Measurements from ENCODE around the gene POPDC3. TPM values are rescaled to one million over a fixed set of nuclear protein-coding genes. Genes with fewer than 3 reads are reported as not detected.

The POPDC3 gene
- total RNA-seq, 2 experiments from 2014 or later = not detected

GRCh38 chr6:105167914-105168313 is 11.9 kb downstream of the POPDC3 start:
- DNase-seq = no peak
- intact Hi-C loops (cut with micrococcal nuclease) = no loop called here
- no peaks in the 10 kb centered on the region for H3K36me3 Mint-ChIP-seq
- no peaks in the 10 kb centered on the region for H3K4me1 Mint-ChIP-seq (ENCODE audit: low read depth)
- peaks cover 21% of the 10 kb centered on the region for H3K27me3 Mint-ChIP-seq
- H3K9me3 Mint-ChIP-seq = no peaks in the 10 kb centered on the region
- ChIA-PET CTCF (no interaction called here), POLR2A (no interaction called here)
- no peak overlapping the region for H3K27ac Mint-ChIP-seq
- H3K4me3 Mint-ChIP-seq = no peak overlapping the region

GRCh38 chr6:105164418-105164817 is 15.4 kb downstream of the POPDC3 start:
- CTCF ChIA-PET = no interaction called here

GRCh38 chr6:105163183-105163582 is 16.6 kb downstream of the POPDC3 start:
- H3K36me3 Mint-ChIP-seq = no peaks in the 10 kb centered on the region
- intact Hi-C loops (cut with micrococcal nuclease) = no loop called here
- no peak for DNase-seq
- POLR2A ChIA-PET = no interaction called here
- peaks cover 30% of the 10 kb centered on the region for H3K27me3 Mint-ChIP-seq
- CTCF ChIA-PET = no interaction called here
- no peak overlapping the region for H3K4me3 Mint-ChIP-seq
- H3K4me1 Mint-ChIP-seq (ENCODE audit: low read depth) = no peaks in the 10 kb centered on the region
- no peak overlapping the region for H3K27ac Mint-ChIP-seq
- no peaks in the 10 kb centered on the region for H3K9me3 Mint-ChIP-seq

More at GRCh38 chr6:105164418-105164817, 15.4 kb downstream of the POPDC3 start:
- H3K9me3 Mint-ChIP-seq = no peaks in the 10 kb centered on the region
- no peaks in the 10 kb centered on the region for H3K4me1 Mint-ChIP-seq (ENCODE audit: low read depth)
- peaks cover 30% of the 10 kb centered on the region for H3K27me3 Mint-ChIP-seq
- DNase-seq = no peak
- H3K4me3 Mint-ChIP-seq = no peak overlapping the region
- H3K27ac Mint-ChIP-seq = no peak overlapping the region
- H3K36me3 Mint-ChIP-seq = no peaks in the 10 kb centered on the region
- POLR2A ChIA-PET = no interaction called here
- intact Hi-C loops (cut with micrococcal nuclease) = no loop called here

GRCh38 chr6:105162377-105162776 is 17.4 kb downstream of the POPDC3 start:
- Mint-ChIP-seq H3K4me3 (no peak overlapping the region), H3K4me1 (ENCODE audit: low read depth) (no peaks in the 10 kb centered on the region), H3K9me3 (no peaks in the 10 kb centered on the region), H3K27ac (no peak overlapping the region), H3K27me3 (peaks cover 26% of the 10 kb centered on the region), H3K36me3 (no peaks in the 10 kb centered on the region)
- ChIA-PET POLR2A (no interaction called here), CTCF (no interaction called here)
- no peak for DNase-seq
- intact Hi-C loops (cut with micrococcal nuclease) = no loop called here

GRCh38 chr6:105161421-105161820 is 18.4 kb downstream of the POPDC3 start:
- Mint-ChIP-seq H3K9me3 (no peaks in the 10 kb centered on the region), H3K27me3 (peaks cover 21% of the 10 kb centered on the region), H3K36me3 (no peaks in the 10 kb centered on the region), H3K4me1 (ENCODE audit: low read depth) (no peaks in the 10 kb centered on the region), H3K27ac (no peak overlapping the region), H3K4me3 (no peak overlapping the region)
- POLR2A ChIA-PET = no interaction called here
- CTCF ChIA-PET = interaction anchor here (1.2 kb wide), 1 partner anchor 74 kb away, joined by 3 read pairs; no protein-coding TSS in a partner anchor
- DNase-seq = no peak
- intact Hi-C loops (cut with micrococcal nuclease) = no loop called here

DNA sequence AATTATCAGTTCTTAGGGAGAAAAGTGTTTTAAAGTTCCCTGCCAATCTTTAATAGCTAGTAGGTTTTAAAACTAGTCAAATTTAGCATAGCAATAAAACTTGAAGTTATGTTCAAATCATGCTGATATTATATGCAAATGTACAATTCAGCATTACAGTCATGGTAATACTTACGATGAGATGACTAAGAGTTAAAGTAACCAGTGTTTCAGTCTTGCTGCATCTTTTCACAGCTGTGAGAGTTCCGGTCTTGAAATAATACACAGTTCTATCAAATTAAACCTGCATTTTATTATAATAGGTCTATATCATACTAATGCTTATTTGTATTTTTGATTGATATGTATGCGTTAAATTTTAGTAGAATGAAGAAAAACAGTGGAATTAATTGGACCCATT is 26.1 kb downstream of the POPDC3 start:
- no peak for DNase-seq
- POLR2A ChIA-PET = no interaction called here
- H3K36me3 Mint-ChIP-seq = no peaks in the 10 kb centered on the region
- H3K9me3 Mint-ChIP-seq = no peaks in the 10 kb centered on the region
- H3K4me1 Mint-ChIP-seq (ENCODE audit: low read depth) = no peaks in the 10 kb centered on the region
- CTCF ChIA-PET = interaction anchor here (1.5 kb wide), 1 partner anchor 12 kb away, joined by 3 read pairs; no protein-coding TSS in a partner anchor
- H3K27me3 Mint-ChIP-seq = peaks cover 4% of the 10 kb centered on the region
- no peak overlapping the region for H3K4me3 Mint-ChIP-seq
- no peak overlapping the region for H3K27ac Mint-ChIP-seq
- intact Hi-C loops (cut with micrococcal nuclease) = no loop called here

DNA sequence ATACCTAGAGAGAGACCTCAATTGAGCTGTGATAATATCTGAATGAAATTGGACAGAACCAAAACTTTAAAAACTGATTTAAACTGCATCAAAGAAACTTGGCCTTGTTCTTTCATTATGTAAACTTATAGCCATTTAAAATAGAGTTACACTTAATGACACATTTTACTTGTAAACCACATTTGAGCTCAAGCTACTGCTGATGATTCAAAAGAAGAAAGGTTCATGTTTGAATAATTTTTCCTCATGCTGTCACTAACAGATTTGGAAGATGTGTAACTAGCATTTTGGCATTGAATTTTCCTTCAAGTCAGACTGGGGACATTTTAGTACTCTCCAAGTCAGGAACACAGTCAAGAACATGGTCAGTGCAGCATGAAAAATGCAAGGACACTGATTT is 26.9 kb downstream of the POPDC3 start:
- no peaks in the 10 kb centered on the region for H3K36me3 Mint-ChIP-seq
- intact Hi-C loops (cut with micrococcal nuclease) = no loop called here
- no peak overlapping the region for H3K4me3 Mint-ChIP-seq
- ChIA-PET POLR2A (no interaction called here), CTCF (interaction anchor here (0.6 to 1.5 kb wide), 2 partner anchors 13 to 65 kb away, joined by 3 read pairs; no protein-coding TSS in a partner anchor)
- no peaks in the 10 kb centered on the region for H3K4me1 Mint-ChIP-seq (ENCODE audit: low read depth)
- H3K27me3 Mint-ChIP-seq = no peaks in the 10 kb centered on the region
- H3K9me3 Mint-ChIP-seq = no peaks in the 10 kb centered on the region
- no peak for DNase-seq
- H3K27ac Mint-ChIP-seq = no peak overlapping the region

- Mint-ChIP-seq H3K27me3 (no peaks in the 10 kb centered on the region), H3K4me3 (no peak overlapping the region), H3K36me3 (no peaks in the 10 kb centered on the region), H3K4me1 (ENCODE audit: low read depth) (no peaks in the 10 kb centered on the region), H3K27ac (no peak overlapping the region), H3K9me3 (no peaks in the 10 kb centered on the region)
- POLR2A ChIA-PET = no interaction called here
- CTCF ChIA-PET = no interaction called here
- no peak for DNase-seq
- intact Hi-C loops (cut with micrococcal nuclease) = no loop called here
Observed at GRCh38 chr6:105151644-105152043, 28.2 kb downstream of the POPDC3 start.

DNA sequence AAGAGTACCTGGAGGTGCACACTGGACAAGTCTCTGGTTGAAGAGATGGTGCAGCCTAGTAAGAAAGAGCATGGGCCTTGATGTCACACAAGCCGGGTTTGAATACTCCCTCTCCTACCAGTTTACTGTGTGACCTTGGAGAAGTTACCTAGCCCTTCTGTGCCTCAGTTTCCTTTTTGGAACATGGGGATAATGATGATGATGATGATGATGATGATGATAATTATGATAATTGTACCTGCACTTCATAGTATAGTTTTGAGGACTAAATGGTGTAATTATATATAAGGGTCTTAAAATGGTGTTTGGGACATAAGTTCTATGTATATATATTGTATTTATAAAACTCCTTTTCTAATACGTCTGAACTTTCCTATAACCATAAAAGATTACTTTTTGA is 41.7 kb downstream of the POPDC3 start:
- DNase-seq = no peak
- Mint-ChIP-seq H3K9me3 (no peaks in the 10 kb centered on the region), H3K4me1 (ENCODE audit: low read depth) (peaks cover 9% of the 10 kb centered on the region), H3K27me3 (peaks cover 47% of the 10 kb centered on the region), H3K36me3 (no peaks in the 10 kb centered on the region), H3K4me3 (no peak overlapping the region), H3K27ac (no peak overlapping the region)
- ChIA-PET POLR2A (no interaction called here), CTCF (no interaction called here)
- intact Hi-C loops (cut with micrococcal nuclease) = no loop called here

DNA sequence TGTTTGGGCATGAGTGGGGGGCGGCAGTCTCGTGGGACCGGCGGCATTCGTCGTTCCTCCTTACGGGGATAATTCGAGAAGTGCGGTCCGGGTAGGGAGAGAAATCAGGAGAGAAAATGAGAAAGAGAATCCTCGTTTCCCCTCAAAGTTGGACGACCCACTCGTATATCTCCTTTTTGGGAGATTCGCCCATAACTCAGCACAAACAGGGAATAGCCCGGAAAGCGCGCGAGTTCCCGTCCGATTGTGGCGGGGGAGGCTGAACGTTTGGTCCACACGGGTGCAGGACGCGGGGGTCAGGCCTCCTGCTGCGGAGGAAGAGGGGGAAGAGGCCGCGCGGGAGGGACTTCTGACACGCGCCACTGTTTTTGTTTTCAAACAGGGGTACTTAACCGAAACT is 42.4 kb downstream of the POPDC3 start:
- intact Hi-C loops (cut with micrococcal nuclease) = no loop called here
- no peaks in the 10 kb centered on the region for H3K36me3 Mint-ChIP-seq
- ChIA-PET POLR2A (no interaction called here), CTCF (no interaction called here)
- H3K9me3 Mint-ChIP-seq = no peaks in the 10 kb centered on the region
- no peak overlapping the region for H3K27ac Mint-ChIP-seq
- peaks cover 9% of the 10 kb centered on the region for H3K4me1 Mint-ChIP-seq (ENCODE audit: low read depth)
- peak overlapping the region; percentile 61 for H3K4me3 Mint-ChIP-seq
- H3K27me3 Mint-ChIP-seq = peaks cover 48% of the 10 kb centered on the region
- no peak for DNase-seq

- H3K27me3 Mint-ChIP-seq = peaks cover 46% of the 10 kb centered on the region
- H3K27ac Mint-ChIP-seq = no peak overlapping the region
- peak; percentile 21 for DNase-seq
- CTCF ChIA-PET = interaction anchor here (1.0 kb wide), 3 partner anchors 24 to 266 kb away, joined by 3 read pairs; partner anchors contain the start of gene PREP
- peaks cover 9% of the 10 kb centered on the region for H3K4me1 Mint-ChIP-seq (ENCODE audit: low read depth)
- intact Hi-C loops (cut with micrococcal nuclease) = loop anchor here (1.0 kb wide), 1 partner anchor 267 kb away; the partner anchor contains the start of gene PREP
- POLR2A ChIA-PET = no interaction called here
- peak overlapping the region; percentile 44 for H3K4me3 Mint-ChIP-seq
- H3K9me3 Mint-ChIP-seq = no peaks in the 10 kb centered on the region
- no peaks in the 10 kb centered on the region for H3K36me3 Mint-ChIP-seq
Observed at GRCh38 chr6:105136431-105137350, 43.1 kb downstream of the POPDC3 start.

- intact Hi-C loops (cut with micrococcal nuclease) = loop anchor here (1.0 kb wide), 1 partner anchor 267 kb away; the partner anchor contains the start of gene PREP
- POLR2A ChIA-PET = no interaction called here
- peaks cover 9% of the 10 kb centered on the region for H3K4me1 Mint-ChIP-seq (ENCODE audit: low read depth)
Observed at GRCh38 chr6:105135907-105136430, 43.8 kb downstream of the POPDC3 start.

More at GRCh38 chr6:105135907-105136430, 43.8 kb downstream of the POPDC3 start:
- no peaks in the 10 kb centered on the region for H3K9me3 Mint-ChIP-seq
- H3K36me3 Mint-ChIP-seq = no peaks in the 10 kb centered on the region
- H3K27me3 Mint-ChIP-seq = peaks cover 42% of the 10 kb centered on the region
- CTCF ChIA-PET = interaction anchor here (1.0 kb wide), 3 partner anchors 23 to 267 kb away, joined by 3 read pairs; partner anchors contain the start of gene PREP
- DNase-seq = no peak
- no peak overlapping the region for H3K27ac Mint-ChIP-seq
- peak overlapping the region; percentile 46 for H3K4me3 Mint-ChIP-seq
